Measurements from ENCODE around the gene CCDC188. TPM values are rescaled to one million over a fixed set of nuclear protein-coding genes. Genes with fewer than 3 reads are reported as not detected.

The CCDC188 gene
- total and polyA plus RNA-seq, 10 of the 15 experiments (the other 5 are each of a cell fraction or from before 2014, with no cell fraction given): not detected

- TF ChIP-seq, protein P1, sequence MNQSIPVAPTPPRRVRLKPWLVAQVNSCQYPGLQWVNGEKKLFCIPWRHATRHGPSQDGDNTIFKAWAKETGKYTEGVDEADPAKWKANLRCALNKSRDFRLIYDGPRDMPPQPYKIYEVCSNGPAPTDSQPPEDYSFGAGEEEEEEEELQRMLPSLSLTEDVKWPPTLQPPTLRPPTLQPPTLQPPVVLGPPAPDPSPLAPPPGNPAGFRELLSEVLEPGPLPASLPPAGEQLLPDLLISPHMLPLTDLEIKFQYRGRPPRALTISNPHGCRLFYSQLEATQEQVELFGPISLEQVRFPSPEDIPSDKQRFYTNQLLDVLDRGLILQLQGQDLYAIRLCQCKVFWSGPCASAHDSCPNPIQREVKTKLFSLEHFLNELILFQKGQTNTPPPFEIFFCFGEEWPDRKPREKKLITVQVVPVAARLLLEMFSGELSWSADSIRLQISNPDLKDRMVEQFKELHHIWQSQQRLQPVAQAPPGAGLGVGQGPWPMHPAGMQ (IDR thresholded peaks at IDR 0.05; ENCODE audit: borderline replicate concordance): no peak
Observed at GRCh38 chr22:20145832-20146223, 5.0 kb downstream of the CCDC188 start (continued).

GRCh38 chr22:20145206-20145831 lies 5.5 kb downstream of the CCDC188 start:
- in situ Hi-C loops (cut with MboI) (no loop called here), intact Hi-C loops (cut with micrococcal nuclease; ENCODE audit: unreplicated experiment) (no loop called here)
- no TSS peak for BruUV-seq (replicated peaks)
- H4K20me1 ChIP-seq (ENCODE audit: control insufficient read depth, insufficient read depth): no peaks in the 10 kb centered on the region
- H3K36me3 ChIP-seq (ENCODE audit: control insufficient read depth in 2 of 2, insufficient read depth in 2 of 2, low read length in 1 of 2): no peaks in the 10 kb centered on the region
- H3K9me3 ChIP-seq (replicated peaks; ENCODE audit: control insufficient read depth, insufficient read depth, low read length): no peaks in the 10 kb centered on the region
- H3K9ac ChIP-seq (ENCODE audit: control insufficient read depth, insufficient read depth, low read length): no peak overlapping the region
- RAD21 ChIA-PET (ENCODE audit: unreplicated experiment): no interaction called here
- H3K4me3 ChIP-seq: no peak overlapping the region
- no peaks in the 10 kb centered on the region for H3K27me3 ChIP-seq (replicated peaks in 1 of 2; ENCODE audit: control insufficient read depth in 2 of 2, insufficient read depth in 2 of 2, low read length in 1 of 2)
- WGBS (ENCODE audit: insufficient coverage, insufficient replicate concordance, low lambda C conversion rate, missing lambda C conversion rate): 90% methylated on average over 19 of the region's 22 CpGs
- no peak overlapping the region for H2AFZ ChIP-seq (ENCODE audit: control insufficient read depth, low read depth, low read length)
- H3K4me2 ChIP-seq (ENCODE audit: control insufficient read depth, insufficient read depth): no peak overlapping the region
- H3K27ac ChIP-seq (ENCODE audit: control insufficient read depth, insufficient read depth): no peak overlapping the region
- POLR2A ChIA-PET: no interaction called here
- FAIRE-seq (no peak), ATAC-seq (no peak), DNase-seq (ENCODE audit: low read depth, low spot score) (no peak)
- peaks cover 4% of the 10 kb centered on the region; the same call in 1 of the 2 replicates for H3K4me1 ChIP-seq (ENCODE audit: control insufficient read depth, insufficient read depth, low read length)
- SMC1A ChIA-PET (ENCODE audit: uncharacterized antibody, unreplicated experiment): no interaction called here
- CTCF ChIA-PET: no interaction called here
- no peaks in the 10 kb centered on the region for H3K79me2 ChIP-seq (ENCODE audit: control insufficient read depth, insufficient read depth, low read length)
- no peak for TF ChIP-seq YY1 (IDR thresholded peaks at IDR 0.05; ENCODE audit: low read depth, low read length)
- no peak for TF ChIP-seq LARP7 (IDR thresholded peaks at IDR 0.05)
- no peak for TF ChIP-seq ZNF217 (IDR thresholded peaks at IDR 0.05)
- TF ChIP-seq E4F1 (IDR thresholded peaks at IDR 0.05; ENCODE audit: borderline replicate concordance, partially characterized antibody): no peak
- no peak for TF ChIP-seq ZZZ3 (IDR thresholded peaks at IDR 0.05; ENCODE audit: control insufficient read depth, insufficient read length, low read depth)
- no peak for TF ChIP-seq EGR1 (IDR thresholded peaks at IDR 0.05; ENCODE audit: borderline replicate concordance in 1 of 2, low read depth in 2 of 2, low read length in 2 of 2)
- no peak for TF ChIP-seq CHD4 (IDR thresholded peaks at IDR 0.05)
- TF ChIP-seq HCFC1 (IDR thresholded peaks at IDR 0.05; ENCODE audit: low read length): no peak
- TF ChIP-seq ASH2L (IDR thresholded peaks at IDR 0.05; ENCODE audit: borderline replicate concordance, low read depth): no peak
- TF ChIP-seq MLLT1 (IDR thresholded peaks at IDR 0.05): no peak
- TF ChIP-seq CHD1 (IDR thresholded peaks at IDR 0.05; ENCODE audit: low read depth, low read length): no peak
- TF ChIP-seq, protein P2, sequence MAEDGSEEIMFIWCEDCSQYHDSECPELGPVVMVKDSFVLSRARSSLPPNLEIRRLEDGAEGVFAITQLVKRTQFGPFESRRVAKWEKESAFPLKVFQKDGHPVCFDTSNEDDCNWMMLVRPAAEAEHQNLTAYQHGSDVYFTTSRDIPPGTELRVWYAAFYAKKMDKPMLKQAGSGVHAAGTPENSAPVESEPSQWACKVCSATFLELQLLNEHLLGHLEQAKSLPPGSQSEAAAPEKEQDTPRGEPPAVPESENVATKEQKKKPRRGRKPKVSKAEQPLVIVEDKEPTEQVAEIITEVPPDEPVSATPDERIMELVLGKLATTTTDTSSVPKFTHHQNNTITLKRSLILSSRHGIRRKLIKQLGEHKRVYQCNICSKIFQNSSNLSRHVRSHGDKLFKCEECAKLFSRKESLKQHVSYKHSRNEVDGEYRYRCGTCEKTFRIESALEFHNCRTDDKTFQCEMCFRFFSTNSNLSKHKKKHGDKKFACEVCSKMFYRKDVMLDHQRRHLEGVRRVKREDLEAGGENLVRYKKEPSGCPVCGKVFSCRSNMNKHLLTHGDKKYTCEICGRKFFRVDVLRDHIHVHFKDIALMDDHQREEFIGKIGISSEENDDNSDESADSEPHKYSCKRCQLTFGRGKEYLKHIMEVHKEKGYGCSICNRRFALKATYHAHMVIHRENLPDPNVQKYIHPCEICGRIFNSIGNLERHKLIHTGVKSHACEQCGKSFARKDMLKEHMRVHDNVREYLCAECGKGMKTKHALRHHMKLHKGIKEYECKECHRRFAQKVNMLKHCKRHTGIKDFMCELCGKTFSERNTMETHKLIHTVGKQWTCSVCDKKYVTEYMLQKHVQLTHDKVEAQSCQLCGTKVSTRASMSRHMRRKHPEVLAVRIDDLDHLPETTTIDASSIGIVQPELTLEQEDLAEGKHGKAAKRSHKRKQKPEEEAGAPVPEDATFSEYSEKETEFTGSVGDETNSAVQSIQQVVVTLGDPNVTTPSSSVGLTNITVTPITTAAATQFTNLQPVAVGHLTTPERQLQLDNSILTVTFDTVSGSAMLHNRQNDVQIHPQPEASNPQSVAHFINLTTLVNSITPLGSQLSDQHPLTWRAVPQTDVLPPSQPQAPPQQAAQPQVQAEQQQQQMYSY (CRISPR knock-in tag; IDR thresholded peaks at IDR 0.05): no peak
- TF ChIP-seq TAF1 (IDR thresholded peaks at IDR 0.05; ENCODE audit: borderline replicate concordance, low read depth, low read length): no peak

Measured in GM12878 (cell line).